Body of pancreas (tissue), 4 donors: ENCODE results near the gene PBX3.

Source experiments
- CTCF ChIP-seq, 7 experiments: fragments of 450-650 bp in 4 of 7; fragments of 200-600 bp in 3 of 7; sonication (generic) in 3 of 7; IDR thresholded peaks; one replicate each; pipeline ENCODE4 v1.5.1; 2016 to 2019; ENCODE audit warnings: antibody characterized with exemption in 7 of 7
- POLR2A ChIP-seq, 3 donors: fragments of 450-650 bp; IDR thresholded peaks; one replicate each; pipeline ENCODE4 v1.6.1; 2016; ENCODE audit warnings: antibody characterized with exemption in 3 of 3, mild to moderate bottlenecking in 2 of 3

- TF ChIP-seq CTCF (IDR thresholded peaks at IDR 0.05) (no peak), POLR2A (IDR thresholded peaks at IDR 0.05) (no peak)
Measured at GRCh38 chr9:125787715-125788114, 40.5 kb downstream of the PBX3 start.
